Activated CD4-positive, alpha-beta T cell treated with anti-CD3 and anti-CD28 coated beads for 4 hours (primary cell): Measurements from ENCODE around the gene DHCR7.

Experiments used
- DNase-seq, 2 donors: peaks; one replicate each; pipeline ENCODE4 v3.0.0-alpha.2; 2020

DHCR7 gene

GRCh38 chr11:71448257-71449171, at the start of gene DHCR7:
Gene DHCR7, minus strand, starts transcription at chr11:71448393. Its CDS starts 3,441 bp downstream, at chr11:71444952.
- DNase-seq: peak; percentile 92

GRCh38 chr11:71496421-71496820, 48.2 kb upstream of the DHCR7 start:
- no peak for DNase-seq

GRCh38 chr11:71495286-71496230, 47.4 kb upstream of the DHCR7 start:
- no peak for DNase-seq

GRCh38 chr11:71491940-71492339, 43.7 kb upstream of the DHCR7 start:
- DNase-seq: no peak

GRCh38 chr11:71491531-71491930, 43.3 kb upstream of the DHCR7 start:
- no peak for DNase-seq

- DNase-seq: no peak
Measured at GRCh38 chr11:71490731-71491390, 42.7 kb upstream of the DHCR7 start.

- no peak for DNase-seq
Measured at GRCh38 chr11:71490044-71490730, 42.0 kb upstream of the DHCR7 start.

- DNase-seq: peak; percentile 15 to 22
Measured at GRCh38 chr11:71489311-71490043, 41.3 kb upstream of the DHCR7 start.

GRCh38 chr11:71488681-71489270, 40.6 kb upstream of the DHCR7 start:
- DNase-seq: no peak

GRCh38 chr11:71486320-71486719, 38.1 kb upstream of the DHCR7 start:
- DNase-seq: no peak

- no peak for DNase-seq
Measured at GRCh38 chr11:71485466-71485865, 37.3 kb upstream of the DHCR7 start.

- DNase-seq: no peak
Measured at GRCh38 chr11:71485063-71485399, 36.8 kb upstream of the DHCR7 start.

GRCh38 chr11:71484248-71485062, 36.3 kb upstream of the DHCR7 start:
- DNase-seq: no peak

- no peak for DNase-seq
Measured at GRCh38 chr11:71483692-71484091, 35.5 kb upstream of the DHCR7 start.

- no peak for DNase-seq
Measured at GRCh38 chr11:71482746-71483364, 34.7 kb upstream of the DHCR7 start.

- no peak for DNase-seq
Measured at GRCh38 chr11:71482216-71482615, 34.0 kb upstream of the DHCR7 start.

- DNase-seq: no peak
Measured at GRCh38 chr11:71481101-71481960, 33.1 kb upstream of the DHCR7 start.

- no peak for DNase-seq
Measured at GRCh38 chr11:71478528-71478840, 30.3 kb upstream of the DHCR7 start.
